Amygdala (tissue), 56 donors: ENCODE results near the gene HEPACAM.

Source experiments
- DNase-seq, 56 donors: peaks; one replicate each; lab custom pipeline; 2025; lab: John Stamatoyannopoulos, UW

The HEPACAM gene

DNA sequence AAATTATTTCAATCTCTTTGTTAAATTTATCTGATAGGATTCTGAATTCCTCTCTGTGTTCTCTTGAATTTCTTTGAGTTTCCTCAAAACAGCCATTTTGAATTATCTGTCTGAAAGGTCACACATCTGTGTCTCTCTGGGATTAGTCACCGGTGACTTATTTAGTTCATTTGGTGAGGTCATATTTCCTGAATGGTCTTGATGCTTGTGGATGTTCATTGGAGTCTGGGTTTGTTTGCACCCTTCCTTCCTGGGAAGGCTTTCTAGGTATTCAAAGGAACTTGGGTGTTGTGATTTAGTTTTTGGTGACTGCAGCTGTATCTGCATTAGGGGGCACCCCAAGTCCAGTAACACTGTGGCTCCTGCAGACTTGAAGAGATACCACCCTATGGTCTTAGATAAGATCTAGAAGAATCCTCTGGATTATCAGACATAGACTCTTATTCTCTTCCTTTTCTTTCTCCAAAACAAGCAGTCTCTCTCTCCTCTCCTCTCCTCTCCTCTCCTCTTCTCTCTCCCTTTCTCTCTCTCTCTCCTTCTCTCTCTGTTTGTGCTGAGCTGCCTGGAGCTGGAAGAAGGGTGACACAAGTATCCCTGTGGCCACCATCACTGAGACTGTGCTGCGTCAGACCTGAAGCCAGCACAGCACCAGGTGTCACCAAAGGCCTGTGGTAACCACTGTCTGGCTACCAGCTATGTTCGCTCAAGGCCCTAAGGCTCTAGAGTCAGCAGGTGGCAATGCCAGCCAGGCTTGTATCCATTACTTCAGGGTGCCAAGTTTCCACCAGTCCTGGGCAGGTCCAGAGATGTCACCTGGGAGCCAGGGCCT, 20.1 kb downstream of the HEPACAM start:
- DNase-seq, result no peak

DNA sequence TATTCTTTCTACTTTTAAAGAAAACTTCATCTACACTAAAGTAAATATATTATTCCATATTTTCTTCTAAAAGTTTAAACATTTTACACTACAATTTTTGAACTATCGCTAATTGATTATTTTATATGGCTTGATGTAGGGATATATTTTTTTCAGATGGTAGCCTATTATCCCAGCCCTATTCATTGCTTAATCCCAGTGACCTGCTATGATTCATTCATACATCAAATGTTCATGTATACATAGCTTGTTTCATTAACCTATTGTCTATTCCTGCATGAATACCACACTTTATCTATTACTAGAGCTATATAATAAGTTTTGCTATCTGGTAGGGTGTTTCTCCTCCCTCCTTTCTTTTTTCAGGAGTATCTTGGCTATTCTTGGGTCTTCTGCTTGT, 33.2 kb downstream of the HEPACAM start:
- no peak for DNase-seq

DNA sequence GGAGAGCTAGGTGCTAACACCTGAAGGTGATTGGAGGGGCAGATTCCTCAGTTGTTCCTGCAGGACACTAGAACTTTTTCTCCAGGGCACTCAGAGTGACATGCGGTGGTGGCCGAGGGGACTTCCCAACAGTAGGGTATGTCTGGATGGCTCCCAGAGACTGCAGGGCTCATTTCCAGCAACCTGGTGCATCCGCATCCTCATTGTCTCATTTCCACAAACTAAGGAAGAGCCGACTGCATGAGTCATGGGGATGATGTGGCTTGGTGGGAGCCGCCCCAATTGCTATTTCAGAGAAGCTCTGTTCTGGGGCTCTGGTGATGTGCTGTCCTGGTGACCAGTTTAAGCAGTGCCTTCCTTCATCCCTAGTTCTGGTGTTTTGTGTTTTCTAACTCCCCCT, 35.4 kb downstream of the HEPACAM start:
- peak in 2 of 56 donors; percentile 17 for DNase-seq

DNA sequence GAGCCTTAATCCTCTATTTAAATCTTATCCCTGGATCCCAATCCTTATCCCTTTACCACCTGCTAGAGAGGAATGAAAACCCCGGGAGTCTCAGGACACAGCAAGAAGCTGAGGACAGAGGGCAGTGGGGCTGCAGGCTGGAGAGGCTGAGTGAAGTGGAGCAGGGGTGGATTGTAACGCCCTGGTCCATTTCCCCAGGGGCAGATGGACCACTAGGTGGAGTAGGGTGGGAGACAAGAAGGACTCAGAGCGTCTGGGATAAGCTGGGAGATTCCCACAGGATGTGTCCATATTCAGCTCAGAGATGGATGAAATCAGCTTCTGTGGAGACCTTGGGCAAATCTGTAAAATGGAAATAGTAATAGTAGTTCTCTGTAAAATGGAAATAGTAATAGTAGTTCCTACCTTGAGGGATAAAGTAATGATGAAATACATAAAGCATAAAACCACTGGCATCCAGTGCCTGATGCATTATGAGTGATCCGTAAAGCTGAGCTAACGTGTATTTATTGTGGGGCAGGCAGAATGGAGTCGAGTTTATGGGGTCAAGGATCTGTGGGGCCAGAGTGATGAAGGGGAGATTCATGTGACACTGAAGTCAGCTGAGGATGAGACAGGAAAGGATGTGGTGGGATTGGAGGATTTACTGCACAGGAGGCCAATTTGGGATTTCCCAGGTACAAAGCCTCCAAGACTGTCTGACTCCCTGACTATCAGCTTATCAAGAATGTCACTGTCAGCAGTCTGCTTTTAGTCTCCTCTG, 36.3 kb downstream of the HEPACAM start:
- DNase-seq, result no peak

DNA sequence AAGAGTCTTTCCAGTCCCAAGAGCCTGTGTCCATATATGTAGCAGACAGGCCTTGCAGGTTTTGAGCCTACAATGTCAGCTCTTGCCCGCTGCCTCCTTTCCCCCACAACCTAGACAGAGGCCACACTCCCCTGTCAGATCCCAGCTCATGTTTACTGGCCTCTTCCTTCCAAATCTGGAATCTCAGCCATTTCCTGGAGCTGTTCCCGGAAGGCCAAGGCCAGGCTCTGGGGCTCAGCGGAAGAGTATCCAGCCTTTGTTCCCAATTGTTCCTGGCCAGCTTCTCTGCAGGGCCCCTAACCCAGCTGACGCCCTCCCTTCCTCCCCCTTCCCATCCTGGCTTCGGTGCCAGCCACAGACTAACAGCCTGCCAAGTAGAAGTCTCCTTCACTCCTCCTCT, 37.1 kb downstream of the HEPACAM start:
- peak in 34 of 56 donors; percentile 21 to 72 (median 44) for DNase-seq

DNA sequence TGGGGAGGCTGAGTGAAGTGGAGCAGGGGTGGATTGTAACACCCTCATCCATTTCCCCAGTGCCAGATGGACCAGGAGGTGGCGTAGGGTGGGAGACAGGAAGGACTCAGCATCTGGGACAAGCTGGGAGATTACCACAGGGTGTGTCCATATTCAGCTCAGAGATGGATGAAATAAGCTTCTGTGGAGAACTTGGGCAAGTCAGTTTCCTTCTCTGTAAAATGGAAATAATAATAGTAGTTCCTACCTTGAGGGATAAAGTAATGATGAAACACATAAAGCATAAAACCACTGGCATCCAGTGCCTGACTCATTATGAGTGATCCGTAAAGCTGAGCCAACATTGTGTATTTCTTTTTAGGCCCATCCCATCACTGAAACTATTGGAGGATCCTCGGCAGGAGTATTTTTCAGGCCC, 37.6 kb downstream of the HEPACAM start:
- no peak for DNase-seq

DNA sequence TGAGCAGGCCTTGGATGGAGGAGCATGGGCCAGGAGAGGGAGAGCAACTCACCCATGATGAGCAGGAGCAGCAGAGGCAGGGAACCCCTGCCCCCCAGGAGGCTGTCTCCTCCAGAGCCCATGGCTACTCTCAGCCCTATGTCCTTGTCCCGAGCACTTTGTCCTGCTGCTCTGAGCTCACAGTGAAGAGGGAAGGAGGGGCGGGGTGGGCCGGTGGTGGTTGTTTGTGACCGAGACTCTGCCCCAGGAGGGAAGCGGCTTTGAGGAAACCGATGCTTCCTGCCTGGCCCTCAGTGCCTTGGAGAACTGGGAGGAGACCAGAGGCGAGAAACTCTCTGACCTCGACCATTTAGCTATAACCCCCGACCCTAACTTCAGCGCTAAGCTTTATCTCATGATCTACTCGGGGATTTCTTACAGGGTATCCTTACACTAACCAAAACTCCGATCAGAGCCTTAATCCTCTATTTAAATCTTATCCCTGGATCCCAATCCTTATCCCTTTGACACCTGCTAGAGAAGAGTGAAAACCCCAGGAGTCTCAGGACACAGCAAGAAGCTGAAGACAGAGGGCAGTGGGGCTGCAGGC, 38.1 kb downstream of the HEPACAM start, which contains the start of gene ROBO4:
TSS of gene ROBO4 (minus strand) at position 192 of the 589 bp plus-strand sequence. CDS start at position 122, 70 bp downstream.
- DNase-seq, result no peak

DNA sequence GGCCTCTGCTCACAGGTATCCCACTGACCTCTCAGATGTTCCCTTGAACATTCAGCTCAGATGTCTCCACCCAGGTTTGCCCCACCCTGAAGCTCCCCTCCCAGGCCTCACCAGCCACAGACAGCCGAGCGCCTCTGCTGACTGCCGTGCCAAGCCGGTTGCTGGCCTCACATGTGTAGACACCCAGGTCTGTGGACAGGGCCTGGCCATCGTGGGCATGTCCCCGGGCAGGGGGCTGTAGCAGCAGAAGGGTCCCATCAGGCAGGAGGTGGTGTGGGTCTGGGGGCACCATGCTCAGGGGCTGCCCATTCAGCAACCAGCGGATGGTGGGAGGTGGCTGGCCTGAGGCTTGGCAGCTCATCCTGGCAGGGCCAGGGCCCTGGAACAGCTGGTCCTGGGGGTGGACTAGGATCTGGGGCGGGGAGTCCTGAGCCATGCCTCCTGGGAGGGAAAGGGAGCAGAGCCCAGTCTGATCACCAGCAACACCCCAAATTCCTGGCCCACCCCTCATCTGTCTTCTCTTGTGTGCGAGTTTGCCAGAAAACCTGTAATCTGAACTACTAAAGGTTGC, 38.9 kb downstream of the HEPACAM start:
- no peak for DNase-seq

DNA sequence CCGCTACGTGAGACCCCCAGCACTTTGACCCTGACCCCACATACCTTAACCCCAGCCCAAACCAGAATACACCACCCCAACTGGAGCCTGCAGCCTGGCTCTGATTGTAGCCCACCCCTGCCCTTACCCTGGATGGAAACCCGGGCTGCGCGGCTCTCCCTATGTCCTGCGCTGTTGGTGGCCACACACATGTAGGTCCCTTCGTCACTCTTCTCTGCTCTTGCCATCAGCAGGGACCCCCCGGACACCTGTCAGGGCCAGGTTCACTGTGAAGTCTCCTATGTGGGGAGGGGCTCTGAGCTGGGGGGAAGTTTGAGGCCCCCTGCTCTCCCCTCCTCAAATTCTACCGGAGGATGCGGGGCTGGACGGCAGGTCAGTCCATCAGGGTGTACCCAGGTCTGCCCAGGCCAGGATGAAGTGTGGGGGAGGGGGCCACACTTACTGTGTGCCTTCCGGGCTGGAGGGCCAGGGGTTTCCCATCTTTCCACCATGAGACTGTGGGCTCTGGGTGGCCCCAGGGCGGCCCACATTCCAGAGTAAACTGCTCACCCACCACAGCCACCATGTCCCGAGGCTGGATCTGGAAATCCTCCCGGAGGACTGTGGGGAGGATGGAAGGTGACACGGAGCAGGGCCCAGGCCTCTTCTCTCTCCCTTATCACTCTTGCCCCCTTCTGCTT, 39.6 kb downstream of the HEPACAM start:
- no peak for DNase-seq

DNA sequence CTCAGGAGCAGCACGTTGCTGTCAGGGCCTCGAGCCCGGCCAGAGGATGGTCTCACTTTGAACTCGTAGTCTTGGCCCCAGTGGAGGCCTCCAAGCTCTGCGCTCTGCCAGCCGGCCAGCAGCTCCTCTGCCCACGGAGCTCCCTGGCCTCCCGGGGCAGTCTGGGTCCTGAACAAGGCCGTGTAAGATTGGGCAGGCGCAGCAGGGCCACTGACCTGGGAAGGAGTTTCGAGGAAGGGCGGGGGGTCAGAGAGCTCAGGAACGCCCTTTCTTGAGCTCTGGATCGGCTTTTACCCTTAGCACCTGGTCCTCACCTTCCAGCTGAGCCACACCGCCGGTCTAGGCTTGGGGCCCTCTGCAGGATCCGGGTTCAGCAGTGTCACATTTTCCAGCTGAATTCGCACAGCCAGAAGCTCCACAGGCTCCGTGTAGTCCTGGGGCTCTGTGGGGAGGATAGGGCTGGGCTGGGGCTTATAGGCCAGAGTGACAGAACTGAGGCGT, 40.3 kb downstream of the HEPACAM start:
- no peak for DNase-seq

DNA sequence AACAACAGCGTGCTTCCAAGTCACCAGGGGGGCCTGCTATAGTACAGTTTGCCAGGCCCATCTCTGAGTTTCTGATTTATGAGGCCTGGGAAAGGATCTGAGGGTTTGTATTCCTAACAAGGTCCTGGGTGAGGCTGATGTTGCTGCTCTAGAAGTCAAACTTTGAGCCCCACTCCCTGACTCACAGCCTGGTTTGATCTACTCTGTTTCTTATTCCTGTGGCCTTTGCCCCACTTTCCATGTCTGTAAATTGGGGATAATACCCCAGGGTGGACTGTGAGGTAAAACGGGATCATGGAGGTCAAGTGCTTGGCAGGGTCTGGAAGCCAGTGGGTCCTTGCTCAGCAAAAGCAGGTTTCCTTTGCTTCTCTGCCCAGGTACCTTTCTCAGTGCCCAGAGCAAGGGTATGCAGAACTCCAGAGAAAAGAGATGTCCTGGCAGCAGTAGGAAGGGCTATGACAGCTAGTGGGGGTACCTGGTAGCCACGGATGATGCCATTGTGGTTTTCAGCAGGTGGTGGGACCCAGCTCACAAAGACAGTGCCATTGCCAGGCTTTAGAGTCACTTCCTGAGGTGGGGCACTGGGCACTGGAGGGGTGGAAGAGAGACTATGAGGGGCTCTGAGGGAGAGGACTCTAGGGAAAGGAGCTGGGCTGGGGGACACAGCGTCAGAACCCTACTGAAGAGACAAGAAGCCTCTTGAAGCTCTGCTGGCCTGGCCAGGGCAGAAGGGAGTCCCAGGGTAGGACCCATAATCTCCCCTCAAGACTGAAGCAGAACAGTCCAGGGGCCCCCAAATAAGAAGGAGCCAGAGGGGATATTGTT, 41.0 kb downstream of the HEPACAM start:
- no peak for DNase-seq

DNA sequence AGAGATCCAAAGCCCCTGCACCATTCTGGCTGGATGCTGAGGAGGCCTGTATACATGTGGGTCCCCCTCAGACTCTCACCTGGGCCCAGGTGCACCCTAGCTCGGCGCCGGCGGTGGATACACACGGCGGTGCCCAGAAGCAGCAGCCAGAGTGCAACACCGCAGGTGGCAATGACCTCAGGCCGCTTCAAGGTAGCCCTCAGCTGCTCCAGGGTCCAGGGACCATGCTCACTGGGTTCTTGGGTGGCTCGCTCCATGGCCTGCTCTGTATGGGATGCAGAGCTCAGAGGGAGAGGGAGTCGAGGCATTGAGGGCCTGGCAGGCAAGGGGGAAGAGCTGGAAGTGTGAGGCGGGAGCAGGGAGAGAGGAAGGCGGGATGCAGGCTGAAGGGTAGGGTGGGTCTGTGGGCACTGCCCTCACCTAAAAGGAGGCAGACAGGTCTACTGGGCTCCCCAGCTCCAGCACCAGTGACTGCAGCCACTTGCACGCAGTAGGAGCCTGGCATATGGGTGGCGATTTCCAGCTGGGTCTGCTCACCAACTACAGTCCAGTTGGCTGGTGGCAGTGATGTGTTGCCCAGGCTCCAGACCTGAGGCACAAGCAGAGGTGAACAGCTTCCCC, 42.0 kb downstream of the HEPACAM start:
- DNase-seq, result no peak

DNA sequence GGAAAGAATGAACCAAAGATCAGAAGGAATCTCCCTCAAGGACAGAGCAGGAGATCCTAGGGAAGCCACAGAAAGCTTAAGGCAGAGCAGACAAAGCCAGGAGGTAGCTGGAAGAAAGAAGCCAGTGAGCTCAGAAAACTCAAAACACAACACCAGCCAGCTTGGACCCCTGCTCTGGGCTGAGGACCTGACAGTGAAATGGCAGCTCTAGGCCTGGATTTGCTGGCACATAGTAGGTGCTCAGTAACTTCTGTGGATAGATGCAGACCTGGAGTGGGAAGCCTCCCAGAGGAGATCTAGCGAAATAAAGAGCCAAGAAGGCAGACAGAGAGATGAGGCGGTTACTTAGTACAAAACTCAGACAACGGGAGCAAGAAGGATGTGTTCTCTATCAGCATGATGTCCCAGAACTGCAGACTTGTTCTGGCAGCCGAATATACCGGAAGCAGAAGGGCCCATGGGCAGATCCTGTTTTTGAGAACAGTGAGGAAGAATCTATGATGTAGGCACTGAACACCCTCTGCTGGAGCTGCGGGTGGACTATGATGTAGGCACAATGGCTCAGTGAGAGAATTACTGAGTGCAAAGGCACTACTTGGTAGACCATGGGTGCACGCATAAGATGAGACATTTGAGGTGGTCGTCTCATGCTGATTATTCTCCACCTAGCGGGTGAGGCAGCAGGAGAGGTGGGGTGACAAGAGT, 42.9 kb downstream of the HEPACAM start:
- DNase-seq, result peak in 3 of 56 donors; percentile 20 to 52 (median 29)

DNA sequence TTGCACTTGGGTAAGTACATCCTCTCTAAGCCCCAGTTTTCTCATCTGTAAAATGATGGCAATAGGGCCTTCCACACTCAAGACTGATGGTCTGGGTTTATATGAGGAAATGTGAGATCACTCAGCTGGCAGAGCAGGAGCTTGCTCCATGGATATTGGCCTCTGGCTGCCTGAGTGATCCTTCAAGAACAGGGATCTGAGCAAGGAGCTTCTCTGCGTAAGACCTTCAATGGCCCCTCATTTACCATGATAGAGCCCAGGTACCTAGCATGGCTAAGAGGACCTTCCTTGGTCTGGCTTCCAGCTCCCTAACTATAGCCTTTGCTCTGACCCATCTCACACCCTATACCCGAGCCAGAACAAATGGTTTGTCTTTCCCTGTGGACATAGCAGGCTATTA, 43.7 kb downstream of the HEPACAM start:
- DNase-seq, result no peak

DNA sequence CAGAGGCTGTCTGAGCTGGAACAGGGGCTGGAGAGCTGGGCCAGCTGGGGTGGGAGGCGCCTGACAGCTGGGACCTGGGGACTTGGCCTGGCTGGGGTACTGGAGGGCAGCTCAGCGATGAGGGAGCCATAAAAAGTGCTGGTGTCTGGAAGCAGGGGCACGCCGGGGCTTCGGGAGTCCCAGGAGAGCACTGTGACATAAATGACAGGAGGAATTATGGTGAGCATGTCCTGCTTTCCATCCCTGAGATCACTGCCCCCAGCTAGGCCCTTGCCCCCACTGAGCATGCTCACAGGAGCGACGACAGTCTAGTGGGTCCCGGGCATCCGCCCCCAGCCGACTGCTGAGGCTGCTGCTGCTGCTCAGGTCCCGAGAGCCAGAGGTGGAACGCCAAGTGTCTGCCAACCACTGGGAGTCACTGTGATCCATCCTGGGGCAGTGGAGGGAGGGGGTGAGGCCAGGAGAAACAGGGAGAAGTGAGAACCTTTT, 44.4 kb downstream of the HEPACAM start:
- no peak for DNase-seq

DNA sequence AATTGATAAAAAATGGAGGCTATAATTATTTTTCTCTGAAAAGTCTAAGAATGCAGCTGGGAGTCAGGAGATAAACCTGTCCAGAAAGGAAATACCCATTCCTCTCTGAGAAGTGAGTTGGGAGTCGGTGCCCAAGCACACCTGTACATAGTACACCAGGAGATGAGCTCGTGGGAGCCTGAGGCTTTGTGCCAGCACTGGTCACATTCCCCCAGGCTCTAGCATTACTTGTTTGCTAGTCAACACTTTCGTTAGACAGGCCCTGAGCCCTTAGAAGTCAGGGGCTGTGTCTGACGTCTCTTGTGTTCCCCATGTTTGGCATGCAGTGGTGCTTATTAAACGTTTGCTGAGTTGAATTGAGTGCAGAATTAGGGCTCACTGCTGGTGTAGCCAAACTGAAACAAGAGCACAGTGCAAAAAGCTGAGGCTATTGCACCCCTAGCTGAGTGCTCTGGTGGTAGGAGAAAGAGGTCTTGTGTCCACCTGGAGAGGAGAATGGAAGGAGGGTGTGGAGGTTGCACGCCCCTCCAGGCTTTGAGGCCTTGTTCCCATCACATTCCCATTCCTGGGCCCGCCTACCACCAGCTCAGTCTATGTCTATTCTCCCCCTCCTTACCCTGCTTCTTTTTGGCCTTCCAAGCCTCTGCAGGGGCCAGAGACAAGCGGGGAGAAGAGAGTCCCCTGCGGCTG, 45.0 kb downstream of the HEPACAM start:
- no peak for DNase-seq

DNA sequence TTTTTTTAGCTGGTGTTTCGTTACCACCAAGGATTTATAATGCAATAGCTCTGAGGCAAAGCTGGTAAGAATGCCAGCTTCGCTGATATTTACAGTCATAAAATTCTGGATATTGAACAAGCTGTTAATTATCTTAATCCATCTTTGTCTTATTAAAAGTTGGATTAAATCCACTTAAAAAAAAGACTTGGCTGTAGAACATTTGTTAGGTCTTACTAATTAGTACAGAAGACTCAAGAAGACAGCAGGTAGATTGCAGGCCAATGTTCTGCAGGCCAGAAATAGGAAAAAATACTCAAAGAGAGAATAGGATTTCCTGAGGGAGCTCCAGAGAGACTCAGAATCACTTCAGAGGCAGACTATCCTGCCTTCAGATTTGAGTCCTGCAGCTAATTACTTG, 45.7 kb downstream of the HEPACAM start:
- no peak for DNase-seq
